GM19397 (cell line): ENCODE results near the gene DISC1.
"Not testable (repeated sequence)": the region's sequence is repeated elsewhere in the genome, so short reads cannot be mapped to it uniquely, and the experiment has no call there.

ENCODE experiments used
- ATAC-seq: cut with Tn5 transposase; IDR thresholded peaks from one replicate; pipeline ENCODE4 v1.9.1; 2021; ENCODE audit warnings: mild to moderate bottlenecking, moderate library complexity; ENCODE audit not compliant: unreplicated experiment

Gene DISC1

GRCh38 chr1:231872461-231872910 is 245.9 kb downstream of the DISC1 start:
- no peak for ATAC-seq

GRCh38 chr1:231878737-231879136 is 252.1 kb downstream of the DISC1 start:
- no peak for ATAC-seq

GRCh38 chr1:231879296-231879695 is 252.7 kb downstream of the DISC1 start:
- ATAC-seq = no peak

GRCh38 chr1:231882333-231882732 is 255.7 kb downstream of the DISC1 start:
- no peak for ATAC-seq

- no peak for ATAC-seq
These were observed 256.2 kb downstream of the DISC1 start for GRCh38 chr1:231882790-231883189.

DNA sequence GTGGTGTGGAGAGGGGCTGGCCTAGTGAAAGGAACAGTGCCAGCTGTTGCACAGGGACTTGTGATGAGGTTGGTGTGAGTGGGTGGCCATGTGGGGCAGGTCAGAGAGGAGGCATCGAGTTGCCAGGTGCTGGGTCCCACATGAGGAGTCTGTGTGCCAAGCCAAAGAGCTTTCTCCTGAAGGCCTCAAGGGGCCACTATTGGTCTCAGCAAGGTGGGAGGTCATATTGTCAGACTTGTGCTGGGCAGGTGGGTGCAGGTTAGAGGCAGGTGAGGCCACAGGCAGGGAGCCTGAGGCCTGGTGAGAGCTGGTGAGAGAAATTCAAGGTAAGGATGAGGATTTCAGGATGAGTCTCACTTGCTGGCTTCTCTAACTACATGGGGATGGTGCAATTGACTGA is 256.8 kb downstream of the DISC1 start:
- no peak for ATAC-seq

- ATAC-seq = no peak
These were observed 258.7 kb downstream of the DISC1 start for GRCh38 chr1:231885209-231885854.

DNA sequence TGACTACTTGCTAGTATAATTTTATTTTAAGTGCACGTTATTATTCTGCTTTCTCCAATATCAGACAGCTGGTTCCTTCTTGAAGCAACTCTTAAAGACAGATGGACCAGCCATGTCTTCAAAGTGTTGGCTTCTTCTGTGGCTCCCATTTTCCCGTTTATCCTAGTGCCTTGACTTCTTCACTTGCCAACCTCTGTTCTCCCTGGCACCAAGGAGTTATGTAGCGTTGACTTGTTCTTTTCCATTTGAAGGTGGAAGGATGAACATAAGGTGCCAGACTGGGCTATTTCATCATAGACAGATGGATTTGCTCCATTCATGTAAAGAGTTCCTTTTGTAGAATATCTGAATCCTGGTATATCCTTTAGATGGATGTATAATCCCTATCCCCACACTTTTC is 260.6 kb downstream of the DISC1 start:
- no peak for ATAC-seq

DNA sequence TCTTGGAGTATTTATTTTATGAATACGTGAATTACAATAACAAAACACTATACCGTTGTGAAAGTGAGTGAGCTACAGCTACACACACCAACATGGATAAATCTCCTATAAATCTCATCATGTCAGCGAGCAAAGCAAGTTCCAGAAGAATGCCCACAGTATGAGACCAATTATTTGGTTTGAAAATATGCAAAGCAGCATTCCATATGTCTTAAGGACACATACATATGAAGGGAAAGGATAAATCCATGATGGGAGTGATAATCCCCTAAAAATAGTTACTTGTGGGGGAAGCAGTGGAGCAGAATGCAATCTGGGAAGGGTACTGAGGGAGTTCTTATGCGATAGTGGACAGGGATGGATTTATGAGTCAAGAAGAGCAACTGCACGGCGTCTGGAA is 261.3 kb downstream of the DISC1 start:
- ATAC-seq = no peak

DNA sequence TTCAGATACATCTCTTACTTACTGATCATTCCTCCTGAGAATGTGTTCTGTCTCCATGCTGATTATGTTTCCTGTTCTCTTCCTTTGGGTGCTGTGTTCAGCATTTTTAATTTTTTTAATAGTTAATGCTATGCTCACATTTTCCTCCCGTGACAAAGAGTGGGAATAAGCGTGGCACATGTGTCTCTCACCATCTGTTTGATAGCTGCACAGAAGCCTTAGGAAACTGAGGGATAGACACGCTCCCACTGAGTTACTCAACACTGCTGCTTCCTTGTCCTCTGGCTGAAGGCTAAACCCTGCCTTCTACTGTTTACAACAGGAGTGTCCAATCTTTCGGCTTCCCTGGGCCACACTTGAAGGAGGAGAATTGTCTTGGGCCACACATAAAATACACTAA is 264.2 kb downstream of the DISC1 start:
- ATAC-seq = no peak

GRCh38 chr1:231893400-231894102 is 267.0 kb downstream of the DISC1 start:
- no peak for ATAC-seq

DNA sequence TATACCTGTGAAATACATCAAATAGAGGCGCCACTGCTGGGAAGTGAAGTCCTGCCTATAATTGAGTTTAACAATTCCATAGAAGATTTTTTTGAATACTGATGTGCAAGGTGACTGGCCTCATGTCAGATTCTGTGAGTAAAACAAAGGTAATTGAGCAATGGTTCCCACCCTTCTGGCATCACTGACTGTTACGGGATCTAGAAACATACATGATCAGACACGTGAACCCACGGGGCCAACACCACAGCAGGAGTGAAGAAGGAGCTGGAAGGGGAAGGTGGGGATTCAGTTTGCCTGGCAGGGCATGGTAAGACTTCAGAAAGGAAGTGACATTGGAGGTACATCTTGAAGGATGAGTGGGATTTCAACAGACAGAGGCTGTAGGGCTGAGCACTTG is 270.2 kb downstream of the DISC1 start:
- ATAC-seq = no peak

DNA sequence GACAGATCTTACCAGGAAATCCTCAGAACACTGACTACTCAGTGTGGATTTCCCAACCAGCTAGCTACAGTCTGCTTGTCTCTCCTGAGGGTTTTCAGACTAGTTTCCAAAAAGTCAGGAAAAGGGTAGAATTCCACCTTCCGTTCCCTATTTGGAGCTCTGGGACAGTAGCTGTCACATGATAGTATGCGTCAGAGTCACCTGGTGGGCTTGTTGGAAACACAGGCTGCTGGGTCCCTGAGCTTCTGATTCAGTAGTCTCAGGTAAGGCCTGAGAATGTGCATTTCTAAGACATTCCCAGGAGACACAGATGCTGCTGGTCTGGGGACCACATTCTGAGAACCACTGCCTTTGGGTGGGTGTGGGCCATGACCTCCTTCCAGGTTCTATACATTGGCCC is 272.5 kb downstream of the DISC1 start:
- no peak for ATAC-seq

- ATAC-seq = no peak
These were observed 273.3 kb downstream of the DISC1 start for GRCh38 chr1:231899713-231900435.

DNA sequence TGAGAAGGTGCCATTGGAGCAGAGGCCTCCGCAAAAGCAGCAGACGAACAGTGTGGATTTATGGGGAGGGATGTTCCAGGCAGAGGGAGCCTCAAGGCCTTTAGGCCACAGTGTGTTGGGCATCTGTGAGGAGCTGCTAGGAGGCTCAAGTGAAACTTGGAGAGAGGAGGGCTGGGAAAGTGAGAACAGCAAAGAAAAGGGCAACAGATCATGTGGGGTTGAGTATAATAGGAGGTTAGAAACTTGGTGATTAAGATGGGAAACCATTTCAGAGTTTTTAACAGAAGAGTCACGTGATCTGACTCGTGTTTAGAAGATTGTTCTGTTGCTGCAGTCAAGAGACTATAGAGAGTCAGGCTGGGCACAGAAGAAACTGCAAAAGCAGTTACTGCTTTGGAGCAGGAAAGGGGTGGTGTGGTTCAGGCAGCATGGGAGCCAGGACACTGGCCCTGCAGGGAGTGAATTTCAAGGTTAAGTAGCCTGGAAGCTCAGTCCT is 277.0 kb downstream of the DISC1 start:
- no peak for ATAC-seq

DNA sequence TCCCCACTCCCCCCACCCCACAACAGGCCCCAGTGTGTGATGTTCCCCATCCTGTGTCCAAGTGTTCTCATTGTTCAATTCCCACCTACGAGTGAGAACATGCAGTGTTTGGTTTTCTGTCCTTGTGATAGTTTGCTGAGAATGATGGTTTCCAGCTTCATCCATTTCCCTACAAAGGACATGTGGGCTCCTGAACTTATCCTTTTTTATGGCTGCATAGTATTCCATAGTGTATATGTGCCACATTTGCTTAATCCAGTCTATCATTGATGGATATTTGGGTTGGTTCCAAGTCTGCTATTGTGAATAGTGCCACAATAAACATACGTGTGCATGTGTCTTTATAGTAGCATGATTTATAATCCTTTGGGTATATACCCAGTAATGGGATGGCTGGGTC is 280.7 kb downstream of the DISC1 start:
- not testable (repeated sequence) for ATAC-seq

- no peak for ATAC-seq
These were observed 286.9 kb downstream of the DISC1 start for GRCh38 chr1:231913493-231913892.

- ATAC-seq = no peak
These were observed 291.8 kb downstream of the DISC1 start for GRCh38 chr1:231918239-231919015.

GRCh38 chr1:231919239-231919885 is 292.8 kb downstream of the DISC1 start:
- no peak for ATAC-seq

GRCh38 chr1:231919886-231920285 is 293.3 kb downstream of the DISC1 start:
- ATAC-seq = no peak
